AG20443 (cell line): ENCODE data around the gene VAV3.
A peak's percentile ranks its signal among the peaks of the same experiment; 100 is the strongest.
"Not testable (repeated sequence)": the region's sequence is repeated elsewhere in the genome, so short reads cannot be mapped to it uniquely, and the experiment has no call there.

Source experiments
- DNase-seq: peaks from one replicate; pipeline ENCODE4 v3.0.0; 2012; ENCODE audit warnings: low spot score, mixed read lengths

The VAV3 gene

DNA sequence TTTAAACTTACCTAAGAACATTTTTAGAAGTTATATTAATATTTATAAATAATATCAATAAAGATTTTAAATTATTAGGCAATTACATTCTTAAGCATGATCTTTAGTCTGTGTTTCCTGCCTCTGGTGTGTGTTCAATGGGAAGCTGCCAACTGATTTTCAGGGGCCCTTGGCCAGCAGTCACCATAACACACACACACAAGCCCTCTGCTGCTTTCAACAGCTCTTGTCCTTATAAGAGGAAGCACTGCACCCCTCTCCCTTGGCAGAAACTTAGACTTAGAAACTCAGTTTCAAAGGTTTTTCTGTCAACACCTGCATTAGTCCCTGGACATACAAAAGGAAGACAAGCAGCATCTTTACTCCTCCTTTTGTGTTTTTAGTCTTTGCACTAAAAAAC is 81.4 kb downstream of the VAV3 start:
- DNase-seq, result no peak

DNA sequence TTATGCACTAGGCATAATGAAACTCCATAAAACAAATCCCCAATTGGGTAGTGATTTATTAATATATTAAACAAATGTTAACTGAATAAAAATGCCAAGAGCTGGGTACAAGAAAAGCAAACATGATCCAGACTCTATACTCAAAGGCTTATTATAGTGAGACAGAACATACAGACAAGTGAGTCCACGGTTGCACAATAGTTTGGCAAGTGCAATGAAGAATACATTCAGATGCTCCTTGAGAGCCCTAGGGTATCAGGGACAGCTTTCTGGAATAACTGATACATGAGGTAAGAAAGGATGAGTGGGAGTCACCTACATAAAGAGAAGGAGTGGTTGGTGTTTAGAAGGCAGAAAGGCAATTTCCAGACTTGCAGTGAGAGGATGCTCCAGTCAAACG is 85.1 kb downstream of the VAV3 start:
- DNase-seq, result no peak

DNA sequence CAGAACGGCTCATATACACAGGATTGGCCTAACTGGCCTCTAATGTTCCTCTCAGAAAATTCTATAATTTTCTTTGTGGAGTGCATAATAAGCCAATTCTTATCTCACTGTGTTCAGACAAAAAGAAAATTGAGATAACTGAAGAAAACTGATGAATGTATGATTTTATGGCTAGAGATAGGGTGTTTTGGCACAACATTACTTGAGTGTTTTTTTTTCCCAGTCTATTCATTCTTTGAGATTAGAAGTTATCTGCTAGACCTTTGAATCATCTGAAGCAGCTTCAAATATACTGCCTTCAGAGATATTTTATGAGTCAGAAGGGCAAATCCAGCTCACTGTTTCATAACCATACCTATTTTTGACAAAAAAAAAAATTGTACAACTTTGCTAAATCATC is 85.6 kb downstream of the VAV3 start:
- DNase-seq, result no peak

DNA sequence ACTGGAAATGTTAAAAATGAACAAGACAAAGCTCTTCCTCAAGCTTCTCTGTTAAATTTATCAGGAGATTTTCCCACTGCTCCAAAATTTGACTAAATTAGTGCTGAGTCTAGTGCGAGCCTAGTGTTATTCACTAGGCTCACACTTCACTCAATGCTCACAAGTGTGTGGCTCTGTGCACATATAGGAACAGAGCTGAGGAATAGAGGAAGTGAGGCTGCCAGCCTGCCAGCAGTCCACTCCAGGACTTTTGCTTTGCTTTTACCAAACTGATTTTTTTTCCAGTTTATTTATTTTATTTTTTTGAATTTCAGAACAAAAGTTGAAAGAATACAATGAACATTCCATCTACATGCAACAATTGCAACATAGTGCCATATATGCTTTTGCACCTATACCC is 87.2 kb downstream of the VAV3 start:
- DNase-seq, result no peak

DNA sequence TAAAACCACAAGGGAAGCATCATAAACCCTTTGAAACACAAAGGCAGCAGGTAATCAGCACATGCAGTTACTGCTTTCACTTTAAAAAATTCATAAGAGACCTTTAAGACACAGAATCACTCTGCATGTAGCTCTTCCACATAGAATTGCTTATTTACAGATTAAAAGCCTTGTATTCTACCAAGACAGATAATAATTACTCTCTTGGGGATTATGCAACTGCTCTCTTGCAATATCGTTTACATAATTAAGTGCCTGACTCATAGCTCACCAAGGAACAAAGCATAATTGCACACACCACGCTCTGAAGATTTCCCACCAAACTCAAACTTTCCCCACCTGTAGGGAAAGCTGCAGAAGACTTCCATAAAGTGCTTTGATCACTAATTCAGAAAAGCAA is 87.9 kb downstream of the VAV3 start:
- peak; percentile 16 for DNase-seq

DNA sequence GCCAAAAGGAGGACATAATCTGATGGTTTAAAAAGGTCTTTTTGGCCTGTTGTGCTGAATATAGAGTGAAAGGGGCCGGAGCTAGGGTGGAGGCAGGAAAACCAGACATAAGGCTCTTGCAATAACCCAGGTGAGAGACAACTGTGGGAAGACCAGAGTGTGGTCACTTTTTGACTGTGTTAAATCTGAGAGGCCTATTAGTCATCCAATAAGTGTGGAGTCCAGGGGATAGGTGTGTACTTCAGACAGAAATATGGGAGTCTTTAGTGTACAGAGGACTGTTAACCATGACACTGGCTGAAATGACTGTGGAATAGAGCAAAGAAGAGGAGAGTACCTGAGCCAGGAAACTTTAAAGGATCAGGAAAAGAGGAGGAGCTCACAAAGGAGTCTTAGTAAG is 89.3 kb downstream of the VAV3 start:
- DNase-seq, result no peak

DNA sequence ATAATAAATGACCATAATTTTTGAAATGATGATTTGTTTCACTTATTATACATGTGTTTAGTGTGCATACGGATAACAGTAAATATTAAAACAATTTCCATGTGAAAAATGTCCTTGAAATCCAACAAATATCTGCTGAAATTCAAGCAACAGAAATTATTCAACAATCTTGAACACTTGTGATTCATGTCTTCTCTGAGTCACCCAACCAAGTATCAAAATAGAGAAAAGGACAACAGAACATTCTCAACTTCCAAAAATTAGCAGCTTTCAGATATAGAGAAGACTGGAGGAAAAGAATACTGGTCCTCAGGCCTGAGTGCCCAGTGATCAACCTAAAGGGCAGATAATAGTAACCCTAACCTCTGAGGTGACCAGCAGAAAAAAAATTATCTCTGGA is 90.8 kb downstream of the VAV3 start:
- DNase-seq, result no peak

DNA sequence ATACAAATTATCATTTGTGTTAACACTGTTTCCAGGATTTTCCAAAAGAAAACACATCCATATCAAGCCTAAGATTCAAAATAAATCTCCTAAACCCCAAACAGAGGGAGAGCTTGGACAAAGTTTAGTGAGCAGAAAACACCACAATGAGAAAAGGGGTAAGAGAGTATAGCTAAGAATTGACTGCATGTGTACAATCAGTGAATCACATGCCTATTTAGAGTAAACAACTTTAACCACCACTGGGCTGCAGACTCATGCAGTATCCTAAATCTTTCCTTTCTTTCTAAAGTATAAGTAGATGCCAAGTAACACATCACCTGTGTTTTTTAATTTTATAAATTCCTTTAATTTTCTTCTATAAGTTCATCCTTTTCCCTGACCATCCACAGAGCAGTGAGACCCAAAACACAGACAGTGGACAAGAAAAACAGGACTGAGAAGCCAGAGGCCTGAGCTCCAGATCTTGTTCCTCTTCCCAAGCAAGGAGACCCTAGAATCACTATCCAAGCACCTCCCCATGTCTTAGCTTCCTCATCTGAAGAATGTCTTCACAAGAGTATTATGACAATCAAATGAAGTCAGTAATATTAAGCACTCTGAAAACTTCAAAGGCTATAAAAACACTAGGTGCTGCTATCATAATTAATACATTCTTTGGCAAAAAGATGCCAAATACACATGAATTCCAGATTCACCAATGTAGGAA is 93.1 kb downstream of the VAV3 start:
- DNase-seq, result no peak

DNA sequence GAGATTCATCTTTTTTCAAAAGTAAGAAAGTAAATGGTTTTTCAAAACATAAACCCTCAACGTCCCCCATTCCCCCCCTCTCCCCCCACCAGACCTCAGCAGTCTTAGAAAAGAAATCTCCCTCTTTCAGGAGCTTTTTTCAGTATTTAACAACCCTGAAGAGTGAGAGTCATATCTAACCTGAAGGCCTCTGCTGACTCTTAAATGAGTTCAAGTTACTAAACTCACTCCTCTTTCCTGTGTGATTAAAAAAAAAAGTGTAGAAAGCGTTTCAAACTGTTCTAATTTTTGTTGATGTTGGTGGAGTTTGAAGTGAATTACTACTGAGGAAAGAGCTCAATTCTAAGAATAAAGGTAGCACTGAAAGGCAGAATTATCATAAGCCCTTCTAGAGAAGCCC is 93.7 kb downstream of the VAV3 start:
- DNase-seq, result no peak

DNA sequence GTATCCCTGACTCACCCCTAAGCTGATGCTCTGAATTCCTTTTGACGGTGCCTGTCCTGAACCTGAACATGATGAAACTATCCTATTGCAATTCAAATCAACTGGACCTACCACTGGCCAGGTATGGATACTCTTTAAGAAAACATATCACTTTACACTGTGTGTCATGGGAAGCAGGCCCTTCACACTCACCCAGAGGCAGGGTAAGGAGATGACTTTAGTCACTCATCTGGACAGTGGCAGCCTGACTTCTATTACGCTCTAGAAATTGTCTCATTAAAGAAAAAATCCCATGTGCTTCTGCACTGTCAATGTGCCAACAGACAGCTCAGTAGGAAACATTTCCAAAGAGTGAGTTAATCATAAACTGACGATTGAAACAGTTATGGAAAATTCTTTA is 94.3 kb downstream of the VAV3 start:
- DNase-seq, result peak; percentile 35

DNA sequence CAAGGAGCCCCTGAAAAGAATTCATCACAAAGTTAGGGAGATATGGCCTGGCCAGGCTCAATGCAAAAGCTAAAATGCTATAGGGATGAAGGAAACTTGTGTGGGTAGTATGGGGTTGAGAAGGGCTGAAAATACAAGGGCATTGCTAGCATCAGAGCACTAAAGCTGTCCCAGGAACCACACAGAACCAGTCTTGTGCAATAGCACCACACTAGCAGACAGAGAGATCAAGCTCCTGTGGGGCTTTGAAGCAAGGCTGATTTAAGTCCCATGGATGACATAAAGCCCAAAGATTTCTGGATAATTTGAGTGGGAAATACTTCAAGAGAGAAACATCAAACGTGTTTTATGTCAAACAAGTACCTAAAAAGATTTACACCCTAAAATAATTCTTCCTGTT is 97.1 kb downstream of the VAV3 start:
- DNase-seq, result no peak

DNA sequence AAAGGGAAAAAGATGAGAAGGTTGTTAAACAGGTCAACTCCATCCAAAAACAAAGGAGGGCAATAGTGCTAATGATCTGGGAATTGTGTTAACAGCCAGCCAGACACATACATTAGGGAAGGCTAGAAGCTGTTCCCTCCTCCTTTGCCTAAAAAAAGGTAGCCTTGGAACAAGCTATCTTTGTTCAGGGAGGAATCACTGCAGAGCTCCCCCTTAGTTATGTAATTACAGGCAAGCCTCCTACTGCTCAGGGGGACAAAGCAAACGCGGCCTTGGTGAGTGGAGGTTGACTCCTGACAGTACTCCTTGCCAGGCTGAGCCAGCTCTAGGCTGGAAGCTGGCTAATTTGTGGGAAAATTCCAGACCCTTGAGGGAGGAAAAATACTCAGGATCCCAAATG is 97.6 kb downstream of the VAV3 start:
- DNase-seq, result no peak

DNA sequence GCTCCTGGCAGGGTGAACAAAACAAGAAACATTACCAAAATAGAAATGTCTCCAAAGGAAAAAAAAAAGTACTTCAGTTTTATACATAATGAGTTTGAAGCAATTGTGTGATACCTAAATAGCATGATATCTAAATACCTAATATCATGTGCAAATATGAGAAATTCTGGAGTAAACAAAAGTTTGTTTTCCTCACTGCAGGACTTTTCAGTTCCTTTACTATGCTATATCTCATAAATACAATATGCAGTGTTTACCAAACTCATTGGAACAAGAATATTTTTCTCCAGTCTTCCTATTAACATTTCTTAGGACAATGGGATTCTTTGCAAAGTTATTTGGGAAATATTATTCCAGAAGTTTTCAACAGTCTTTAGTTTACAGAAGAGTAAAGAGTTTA is 98.1 kb downstream of the VAV3 start:
- DNase-seq, result no peak

DNA sequence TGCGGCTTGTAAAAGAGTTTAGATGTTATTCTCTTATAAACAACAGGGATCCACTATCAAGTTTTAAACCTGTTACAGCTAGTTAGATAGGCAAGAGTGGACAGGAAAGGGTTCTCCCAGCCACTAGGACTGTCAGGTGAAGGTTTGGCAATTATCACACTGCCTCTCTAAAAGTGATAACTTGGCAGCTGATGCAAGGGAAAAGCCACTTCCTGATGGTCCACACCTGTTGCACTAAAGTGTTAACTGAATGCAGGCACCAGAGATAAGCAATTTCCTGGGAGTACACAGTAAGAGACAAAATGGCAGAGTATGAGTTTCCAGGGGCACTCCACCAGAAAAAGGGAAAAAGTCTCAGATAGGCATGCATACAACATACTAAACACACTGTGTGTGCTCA is 99.4 kb downstream of the VAV3 start:
- DNase-seq, result no peak

DNA sequence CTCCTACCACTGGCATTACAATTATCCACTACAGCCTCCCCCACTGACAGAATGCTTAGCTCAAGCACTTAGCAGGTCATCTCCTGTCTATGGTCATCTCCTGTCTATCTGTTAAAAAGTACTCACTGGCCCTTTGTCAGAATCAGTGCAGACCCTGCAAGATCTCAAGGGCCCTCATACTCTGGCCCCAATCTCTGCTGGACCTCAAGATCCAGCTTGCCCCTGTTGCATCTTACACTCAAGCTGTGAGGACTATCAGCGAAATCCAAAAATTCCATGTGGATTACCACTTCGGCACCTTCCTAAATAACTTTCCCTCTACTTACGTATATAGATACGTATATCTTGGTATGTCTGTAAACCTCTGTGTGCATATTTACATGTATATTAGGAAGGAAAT is 101.6 kb downstream of the VAV3 start:
- DNase-seq, result no peak

DNA sequence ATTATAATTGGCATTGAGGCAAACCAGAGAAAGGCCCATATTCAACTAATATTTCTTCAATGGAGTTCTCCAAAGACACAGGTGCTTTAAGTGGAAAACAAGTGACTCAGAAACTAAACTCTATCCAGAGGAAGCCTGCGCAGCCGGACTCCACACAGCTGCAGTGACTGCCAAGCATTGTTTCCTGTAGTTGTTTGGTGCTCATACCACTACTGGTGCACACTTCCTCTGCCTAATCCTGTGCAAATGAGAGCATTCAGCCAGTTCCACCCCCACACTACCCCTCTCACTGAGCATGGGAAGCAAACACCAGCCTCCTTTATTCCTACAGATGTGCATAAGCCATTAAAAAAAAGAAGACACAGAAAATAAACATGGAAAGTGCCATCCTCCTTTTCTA is 102.9 kb downstream of the VAV3 start:
- no peak for DNase-seq

DNA sequence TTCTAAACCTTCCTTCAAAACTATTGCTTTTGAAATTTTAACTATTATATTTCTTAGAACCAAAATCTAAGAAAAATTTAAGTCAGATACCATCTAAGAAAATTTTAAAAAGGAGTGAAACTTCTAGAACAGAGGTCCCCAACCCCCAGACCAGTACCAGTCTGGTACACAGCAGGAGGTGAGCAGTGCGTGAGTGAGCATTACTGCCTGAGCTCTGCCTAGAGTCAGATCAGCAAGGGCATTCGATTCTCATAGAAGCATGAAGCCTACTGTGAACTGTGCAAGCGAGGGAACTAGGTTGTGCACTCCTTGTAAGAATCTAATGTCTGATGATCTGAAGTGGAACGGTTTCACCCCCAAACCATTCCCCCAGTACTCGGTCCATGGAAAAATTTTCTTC is 106.7 kb downstream of the VAV3 start:
- DNase-seq, result no peak

DNA sequence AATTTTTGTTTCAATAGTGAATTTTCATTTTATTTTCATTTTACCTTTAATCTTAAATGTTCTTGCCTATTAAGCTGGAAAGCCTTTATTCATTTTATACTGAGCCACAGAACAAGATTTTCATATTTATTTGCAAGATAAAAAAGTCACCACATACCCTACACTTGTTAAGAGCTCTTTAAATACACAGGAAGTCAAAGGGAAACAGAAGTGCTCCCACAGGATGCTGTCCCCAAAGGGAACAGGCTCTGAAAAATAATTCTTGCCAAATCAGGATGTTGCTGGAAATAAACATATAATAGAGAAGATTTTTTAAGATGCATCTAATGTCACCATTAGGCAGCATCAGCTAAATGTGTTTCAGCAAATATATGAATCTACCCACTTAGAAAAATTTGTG is 113.6 kb downstream of the VAV3 start:
- DNase-seq, result no peak

DNA sequence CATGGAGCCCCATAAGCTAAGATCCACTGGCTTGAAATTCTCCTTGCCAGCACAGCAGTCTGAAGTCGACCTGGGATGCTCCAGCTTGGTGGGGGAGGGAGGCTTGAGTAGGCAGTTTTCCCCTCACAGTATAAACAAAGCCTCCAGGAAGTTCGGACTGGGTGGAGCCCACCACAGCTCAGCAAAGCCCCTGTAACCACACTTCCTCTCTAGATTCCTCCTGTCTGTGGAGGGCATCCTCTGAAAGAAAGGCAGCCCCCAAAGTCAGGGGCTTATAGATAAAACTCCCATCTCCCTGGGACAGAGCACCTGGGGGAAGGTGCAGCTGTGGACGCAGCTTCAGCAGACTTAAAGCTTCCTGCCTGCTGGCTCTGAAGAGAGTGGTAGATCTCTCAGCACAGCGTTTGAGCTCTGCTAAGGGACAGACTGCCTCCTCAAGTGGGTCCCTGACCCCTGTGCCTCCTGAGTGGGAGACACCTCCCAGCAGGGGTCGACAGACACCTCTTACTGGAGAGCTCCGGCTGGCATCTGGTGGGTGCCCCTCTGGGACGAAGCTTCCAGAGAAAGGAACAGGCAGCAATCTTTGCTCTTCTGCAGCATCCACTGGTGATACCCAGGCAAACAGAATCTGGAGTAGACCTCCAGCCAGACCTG is 120.3 kb downstream of the VAV3 start:
- DNase-seq, result not testable (repeated sequence)

DNA sequence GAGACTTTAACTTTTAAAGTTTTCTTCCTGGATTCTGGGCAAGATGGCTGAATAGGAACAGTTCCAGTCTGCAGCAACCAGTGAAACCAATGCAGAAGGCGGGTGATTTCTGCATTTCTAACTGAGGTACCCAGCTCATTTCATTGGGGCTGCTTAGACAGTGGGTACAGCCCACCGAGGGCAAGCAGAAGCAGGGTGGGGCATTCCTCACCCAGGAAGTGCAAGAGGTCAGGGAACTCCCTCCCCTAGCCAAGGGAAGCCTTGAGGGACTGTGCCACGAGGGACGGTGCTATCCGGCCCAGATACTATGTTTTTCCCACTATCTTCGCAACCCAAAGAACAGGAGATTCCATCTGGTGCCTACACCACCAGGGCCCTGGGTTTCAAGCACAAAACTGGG is 121.0 kb downstream of the VAV3 start:
- DNase-seq, result no peak

DNA sequence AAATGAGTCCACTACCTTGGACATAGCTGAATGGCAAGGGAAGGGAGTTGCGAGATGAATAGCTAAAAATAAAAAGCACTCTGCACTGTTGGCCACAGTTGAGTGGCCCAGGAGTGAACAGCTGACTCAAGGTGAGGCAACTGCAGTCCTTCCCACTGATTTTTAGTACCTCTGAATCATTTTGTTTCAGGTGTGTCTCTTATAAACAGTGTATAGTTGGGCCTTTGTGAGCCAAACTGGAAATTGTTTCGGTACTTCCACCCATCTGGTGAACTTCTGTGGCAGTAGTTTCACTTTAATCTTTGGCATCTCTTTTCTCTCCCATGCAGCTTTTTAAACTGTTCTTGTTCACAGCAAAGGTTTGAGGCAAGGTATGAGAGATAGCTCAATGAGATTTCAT is 122.7 kb downstream of the VAV3 start:
- DNase-seq, result no peak

DNA sequence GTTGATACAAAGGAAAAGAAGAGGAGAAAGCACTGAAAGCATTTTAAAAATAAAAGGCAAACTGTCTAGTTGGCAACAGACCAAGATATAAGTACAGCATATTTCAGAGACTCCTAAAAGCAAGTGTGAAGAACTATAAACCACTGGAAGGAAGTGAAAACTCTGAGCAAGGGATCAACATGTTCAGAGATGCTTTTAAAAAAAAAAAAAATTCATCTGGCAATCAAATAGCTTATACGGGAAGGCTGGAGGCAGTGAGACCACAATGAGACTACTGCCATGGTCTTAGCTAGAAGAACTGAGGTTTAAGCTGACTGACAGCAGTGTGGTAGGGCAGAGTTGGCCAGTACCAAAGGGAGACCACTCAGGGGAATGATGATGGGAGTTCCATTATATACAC is 124.3 kb downstream of the VAV3 start:
- no peak for DNase-seq

DNA sequence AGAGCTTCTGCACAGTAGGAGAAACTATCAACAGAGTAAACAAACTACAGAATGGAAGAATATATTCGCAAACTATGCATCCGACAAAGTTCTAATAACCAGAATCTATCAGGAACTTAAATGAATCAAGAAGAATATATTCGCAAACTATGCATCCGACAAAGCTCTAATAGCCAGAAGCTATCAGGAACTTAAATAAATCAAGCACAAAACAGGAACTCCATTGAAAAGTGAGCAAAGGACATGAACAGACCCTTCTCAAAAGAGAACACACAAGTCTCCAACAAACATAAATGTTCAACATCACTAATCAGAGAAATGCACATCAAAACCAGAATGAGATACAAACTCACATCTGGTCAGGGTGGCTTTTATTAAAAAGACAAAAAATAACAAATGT is 126.9 kb downstream of the VAV3 start:
- no peak for DNase-seq

DNA sequence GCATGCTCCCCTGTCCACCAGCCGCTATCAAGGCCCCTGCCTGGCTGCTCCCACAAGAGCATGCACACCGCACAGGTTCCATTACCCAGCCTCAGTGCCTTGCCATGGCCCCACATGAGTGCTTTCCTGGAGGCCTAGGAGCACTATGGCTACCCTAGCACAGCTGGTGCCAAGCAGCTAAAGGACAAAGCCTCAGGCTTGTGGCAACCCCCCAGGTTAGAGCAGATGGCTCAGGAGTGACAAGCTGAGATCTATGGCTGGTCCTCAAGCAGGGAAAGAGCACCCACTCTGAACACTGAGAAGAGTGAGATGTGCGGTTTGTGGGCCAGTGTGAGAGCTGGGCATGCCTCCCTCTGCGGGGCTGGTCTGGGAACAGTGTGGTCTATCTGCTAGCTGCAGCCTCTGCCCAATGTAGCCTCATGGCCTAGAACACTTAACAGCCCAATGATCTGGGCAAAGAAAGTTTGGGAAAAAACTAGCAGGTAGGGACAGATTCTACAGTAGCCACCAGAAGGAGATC is 129.8 kb downstream of the VAV3 start:
- DNase-seq, result no peak
